ENCODE results near the gene DECR2. TPM values are rescaled to one million over a fixed set of nuclear protein-coding genes. Genes with fewer than 3 reads are reported as not detected.
A peak's percentile ranks its signal among the peaks of the same experiment; 100 is the strongest.
"Not testable (repeated sequence)": the region's sequence is repeated elsewhere in the genome, so short reads cannot be mapped to it uniquely, and the experiment has no call there.

The DECR2 gene
- total RNA-seq, 1 experiment from 2014 or later, result 17.1 TPM

GRCh38 chr16:362702-362999 lies 39.0 kb upstream of the DECR2 start:
- peak overlapping the region; percentile 56; the same call in 1 of the 2 replicates for H3K4me2 ChIP-seq (ENCODE audit: low read length)
- H2AFZ ChIP-seq (ENCODE audit: low read depth, low read length, poor library complexity, severe bottlenecking); H3K36me3 ChIP-seq (ENCODE audit: control insufficient read depth in 1 of 2, insufficient read depth in 2 of 2, low read length in 2 of 2); DNase-seq (ENCODE audit: low read depth, low spot score); H3K27me3 ChIP-seq (ENCODE audit: insufficient read depth, low read length); H3K27ac ChIP-seq (ENCODE audit: low read depth, low read length); ATAC-seq; H3K9ac ChIP-seq (ENCODE audit: low read length); H3K9me2 ChIP-seq (ENCODE audit: insufficient read depth); H3K79me2 ChIP-seq (ENCODE audit: insufficient read depth, low read length); POLR2A ChIA-PET; H3K4me3 ChIP-seq (replicated peaks in 1 of 2; ENCODE audit: low read depth in 1 of 2, low read length in 2 of 2); BruUV-seq (replicated peaks); H3K4me1 ChIP-seq (ENCODE audit: control insufficient read depth in 1 of 2, insufficient read depth in 2 of 2, low read length in 2 of 2); H3K9me3 ChIP-seq (ENCODE audit: control insufficient read depth in 1 of 2, insufficient read depth in 1 of 2, low read depth in 1 of 2, low read length in 2 of 2); H4K20me1 ChIP-seq (ENCODE audit: insufficient read depth): not testable (repeated sequence)
- ChIA-PET RAD21 (ENCODE audit: low non-redundant PET in 1 of 2, low total read pairs in 2 of 2, uncharacterized antibody in 2 of 2, unreplicated experiment in 2 of 2) (interaction anchor here (1.4 to 1.5 kb wide), 2 partner anchors 10 to 256 kb away, joined by 3 to 6 read pairs; partner anchors contain the start of gene AXIN1 (in 1 of the 2)), CTCF (interaction anchor here (1.2 to 2.2 kb wide), 4 partner anchors 10 to 297 kb away, joined by 9 to 21 read pairs (median 11); partner anchors contain the start of gene AXIN1)
- intact Hi-C loops (cut with micrococcal nuclease), result loop anchor here (1.0 kb wide), 1 partner anchor 255 kb away; no protein-coding TSS in a partner anchor

GRCh38 chr16:363110-363765 lies 38.4 kb upstream of the DECR2 start:
- Histone ChIP-seq H3K4me2 (ENCODE audit: low read length) (no peak overlapping the region), H3K27me3 (ENCODE audit: insufficient read depth, low read length) (no peaks in the 10 kb centered on the region), H3K9me2 (ENCODE audit: insufficient read depth) (no peaks in the 10 kb centered on the region), H4K20me1 (ENCODE audit: insufficient read depth) (no peaks in the 10 kb centered on the region), H3K9me3 (ENCODE audit: control insufficient read depth in 1 of 2, insufficient read depth in 1 of 2, low read depth in 1 of 2, low read length in 2 of 2) (no peaks in the 10 kb centered on the region), H3K9ac (ENCODE audit: low read length) (no peak overlapping the region), H3K4me3 (replicated peaks in 1 of 2; ENCODE audit: low read depth in 1 of 2, low read length in 2 of 2) (no peak overlapping the region), H3K79me2 (ENCODE audit: insufficient read depth, low read length) (no peaks in the 10 kb centered on the region), H3K36me3 (ENCODE audit: control insufficient read depth in 1 of 2, insufficient read depth in 2 of 2, low read length in 2 of 2) (no peaks in the 10 kb centered on the region), H2AFZ (ENCODE audit: low read depth, low read length, poor library complexity, severe bottlenecking) (no peak overlapping the region), H3K4me1 (ENCODE audit: control insufficient read depth in 1 of 2, insufficient read depth in 2 of 2, low read length in 2 of 2) (no peaks in the 10 kb centered on the region), H3K27ac (ENCODE audit: low read depth, low read length) (no peak overlapping the region)
- ChIA-PET CTCF (interaction anchor here (1.2 to 2.2 kb wide), 2 partner anchors 10 to 256 kb away, joined by 10 to 21 read pairs; partner anchors contain the start of gene AXIN1), POLR2A (no interaction called here), RAD21 (ENCODE audit: low non-redundant PET in 1 of 2, low total read pairs in 2 of 2, uncharacterized antibody in 2 of 2, unreplicated experiment in 2 of 2) (no interaction called here)
- no peak for TF ChIP-seq SIN3A (IDR thresholded peaks at IDR 0.05; ENCODE audit: low read depth)
- no peak for TF ChIP-seq CEBPB (IDR thresholded peaks at IDR 0.05; ENCODE audit: low read depth)
- TF ChIP-seq EZH2 (IDR thresholded peaks at IDR 0.05), result no peak
- TF ChIP-seq ELF1 (IDR thresholded peaks at IDR 0.05; ENCODE audit: borderline replicate concordance, low read depth), result no peak
- TF ChIP-seq CBX3 (IDR thresholded peaks at IDR 0.05; ENCODE audit: low read depth), result no peak
- no peak for DNase-seq (ENCODE audit: low read depth, low spot score)
- ATAC-seq, result no peak
- intact Hi-C loops (cut with micrococcal nuclease), result no loop called here
- no TSS peak for BruUV-seq (replicated peaks)
